Measurements from ENCODE around the gene PPCS. TPM values are rescaled to one million over a fixed set of nuclear protein-coding genes. Genes with fewer than 3 reads are reported as not detected.

Gene PPCS
- total RNA-seq, 1 donor from 2014 or later: 45.5 TPM

DNA sequence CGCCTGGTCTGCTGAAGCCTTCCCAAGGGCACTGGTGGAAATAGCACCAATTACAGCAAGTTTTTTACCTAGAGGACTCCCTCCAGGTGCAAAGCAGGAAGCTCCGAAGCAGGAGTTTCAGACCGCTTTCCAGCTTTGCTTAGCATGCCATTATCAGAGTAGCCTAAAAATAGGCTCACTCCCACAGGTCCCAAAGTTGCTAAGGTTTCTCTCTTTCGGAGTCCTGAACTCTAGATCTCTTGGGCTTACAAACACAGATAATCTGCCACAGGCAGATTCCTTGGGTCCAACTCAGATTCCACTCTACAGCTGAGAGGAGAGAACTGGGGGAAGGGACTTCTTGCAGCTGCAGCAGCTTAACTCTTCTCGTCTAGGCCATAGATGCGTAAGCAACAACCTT is 23.0 kb upstream of the PPCS start:
- no peak for TF ChIP-seq CTCF (conservative IDR thresholded peaks at IDR 0.05)
- no peak for DNase-seq (ENCODE audit: extremely low spot score, unreplicated experiment)
- H3K27me3 Mint-ChIP-seq: no peaks in the 10 kb centered on the region
- H3K4me1 Mint-ChIP-seq (ENCODE audit: unreplicated experiment): peaks cover 9% of the 10 kb centered on the region
- H3K27ac Mint-ChIP-seq: no peak overlapping the region
- H3K4me3 Mint-ChIP-seq: no peak overlapping the region
- no peaks in the 10 kb centered on the region for H3K9me3 Mint-ChIP-seq
- H3K36me3 Mint-ChIP-seq: no peaks in the 10 kb centered on the region

GRCh38 chr1:42434340-42434739 is 22.0 kb upstream of the PPCS start:
- Mint-ChIP-seq H3K27ac (no peak overlapping the region), H3K9me3 (no peaks in the 10 kb centered on the region), H3K36me3 (no peaks in the 10 kb centered on the region), H3K27me3 (no peaks in the 10 kb centered on the region), H3K4me3 (no peak overlapping the region), H3K4me1 (ENCODE audit: unreplicated experiment) (peaks cover 9% of the 10 kb centered on the region)
- DNase-seq (ENCODE audit: extremely low spot score, unreplicated experiment): no peak
- TF ChIP-seq CTCF (conservative IDR thresholded peaks at IDR 0.05): no peak

DNA sequence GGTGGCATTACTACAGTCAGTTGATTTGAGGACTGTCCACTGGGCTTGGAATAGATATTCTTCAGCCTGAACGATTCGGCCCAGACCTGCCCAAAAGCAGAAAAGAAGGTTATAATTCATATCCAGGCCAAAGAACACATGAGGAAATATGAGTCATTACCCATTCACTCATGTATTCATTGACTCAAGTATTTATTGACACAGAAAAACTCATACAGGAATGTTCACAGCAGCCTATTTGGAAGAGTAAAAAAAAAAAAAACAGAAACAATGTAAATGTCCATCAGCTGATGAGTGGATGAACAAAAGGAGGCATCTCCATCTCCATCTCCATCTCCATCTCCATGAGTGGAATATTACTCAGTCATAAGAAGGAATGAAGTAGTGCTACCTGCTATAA is 16.4 kb upstream of the PPCS start:
- no peak for DNase-seq (ENCODE audit: extremely low spot score, unreplicated experiment)
- Mint-ChIP-seq H3K4me3 (no peak overlapping the region), H3K9me3 (peaks cover 5% of the 10 kb centered on the region), H3K27ac (no peak overlapping the region), H3K36me3 (no peaks in the 10 kb centered on the region), H3K4me1 (ENCODE audit: unreplicated experiment) (no peaks in the 10 kb centered on the region), H3K27me3 (no peaks in the 10 kb centered on the region)
- TF ChIP-seq CTCF (conservative IDR thresholded peaks at IDR 0.05): no peak

- Mint-ChIP-seq H3K36me3 (no peaks in the 10 kb centered on the region), H3K9me3 (peaks cover 5% of the 10 kb centered on the region), H3K4me1 (ENCODE audit: unreplicated experiment) (no peaks in the 10 kb centered on the region), H3K27ac (no peak overlapping the region), H3K27me3 (no peaks in the 10 kb centered on the region), H3K4me3 (no peak overlapping the region)
- DNase-seq (ENCODE audit: extremely low spot score, unreplicated experiment): no peak
- no peak for TF ChIP-seq CTCF (conservative IDR thresholded peaks at IDR 0.05)
Observed at GRCh38 chr1:42442662-42443061, 13.7 kb upstream of the PPCS start.

DNA sequence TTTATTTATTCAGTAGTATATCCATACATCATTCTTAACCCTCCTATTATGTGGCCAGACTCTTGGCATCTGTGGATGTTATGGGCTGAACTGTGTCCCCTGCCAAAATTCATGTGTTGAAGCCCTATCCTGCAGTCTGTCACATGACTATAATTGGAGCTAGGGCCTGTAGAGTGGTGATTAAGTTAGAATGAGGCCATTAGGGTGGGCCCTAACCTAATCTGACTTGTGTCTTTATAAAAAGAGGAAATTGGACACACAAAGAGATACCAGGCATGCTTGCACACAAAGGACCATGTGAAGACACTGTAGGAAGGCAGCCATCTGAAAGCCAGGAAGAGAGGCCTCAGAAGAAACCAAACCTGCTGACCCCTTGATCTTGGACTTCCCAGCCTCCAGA is 7.1 kb upstream of the PPCS start:
- Mint-ChIP-seq H3K4me3 (no peak overlapping the region), H3K9me3 (no peaks in the 10 kb centered on the region), H3K27ac (no peak overlapping the region), H3K4me1 (ENCODE audit: unreplicated experiment) (no peaks in the 10 kb centered on the region), H3K36me3 (no peaks in the 10 kb centered on the region), H3K27me3 (peaks cover 5% of the 10 kb centered on the region)
- TF ChIP-seq CTCF (conservative IDR thresholded peaks at IDR 0.05): no peak
- no peak for DNase-seq (ENCODE audit: extremely low spot score, unreplicated experiment)

GRCh38 chr1:42450061-42450460 is 6.3 kb upstream of the PPCS start:
- no peaks in the 10 kb centered on the region for H3K4me1 Mint-ChIP-seq (ENCODE audit: unreplicated experiment)
- TF ChIP-seq CTCF (conservative IDR thresholded peaks at IDR 0.05): no peak
- H3K36me3 Mint-ChIP-seq: no peaks in the 10 kb centered on the region
- H3K4me3 Mint-ChIP-seq: no peak overlapping the region
- no peak for DNase-seq (ENCODE audit: extremely low spot score, unreplicated experiment)
- no peaks in the 10 kb centered on the region for H3K9me3 Mint-ChIP-seq
- no peak overlapping the region for H3K27ac Mint-ChIP-seq
- H3K27me3 Mint-ChIP-seq: peaks cover 5% of the 10 kb centered on the region
